Right lobe of liver (tissue), 4 donors: ENCODE measurements around the gene PTPRN2.

Source experiments
- POLR2A ChIP-seq: fragments of 450-650 bp; IDR thresholded peaks from one replicate; pipeline ENCODE4 v1.6.1; 2017; ENCODE audit warnings: antibody characterized with exemption, mild to moderate bottlenecking
- TF ChIP-seq, protein P1 (sequence below), 4 donors: fragments of 200-600 bp in 3 of 4; fragments of 450-650 bp in 1 of 4; IDR thresholded peaks; one replicate each; pipeline versions ENCODE4 v1.5.1 to v1.8.0; 2016 to 2022; ENCODE audit warnings: antibody characterized with exemption in 4 of 4, mild to moderate bottlenecking in 2 of 4
- donor health status: DM: no; HTN: no; CAD: no.
- donor health status: DM: no; HTN: no; CAD: no.
- donor health status: DM: no; HTN: yes; CAD: no.

DNA sequence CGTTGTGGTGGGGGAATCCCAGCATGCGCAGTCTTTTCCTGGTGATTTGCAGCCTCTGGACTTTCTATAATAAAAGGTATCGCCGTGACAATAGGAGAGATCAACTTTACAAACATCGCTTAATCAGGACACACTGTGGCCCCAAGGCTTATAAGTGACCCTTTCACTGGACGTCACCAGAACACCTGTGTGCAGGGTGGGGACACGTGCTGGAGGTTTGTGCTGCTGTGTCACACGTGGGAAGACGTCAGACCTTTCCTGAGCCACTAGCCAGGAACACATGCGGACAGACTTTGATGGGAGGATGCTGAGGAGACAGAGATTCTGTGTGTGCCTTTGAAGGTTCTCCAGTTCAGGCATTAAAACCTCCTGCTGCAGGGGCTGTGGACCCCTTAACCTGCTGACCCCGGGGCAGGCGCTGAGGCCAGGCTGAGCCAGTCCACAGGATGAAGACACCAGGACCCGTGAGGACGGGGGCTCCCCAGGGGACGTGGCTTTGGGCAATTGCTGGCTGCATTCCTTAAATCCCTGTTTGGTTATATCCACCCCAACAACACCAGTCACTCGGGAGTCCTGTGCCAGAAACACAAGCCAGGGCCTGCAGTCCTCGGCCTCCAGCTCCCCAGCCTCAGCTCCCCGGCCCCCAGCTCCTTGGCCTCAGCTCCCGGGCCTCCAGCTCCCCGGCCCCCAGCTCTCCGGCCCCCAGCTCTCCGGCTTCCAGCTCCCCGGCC is 183.4 kb downstream of the PTPRN2 start:
- TF ChIP-seq, protein P1, sequence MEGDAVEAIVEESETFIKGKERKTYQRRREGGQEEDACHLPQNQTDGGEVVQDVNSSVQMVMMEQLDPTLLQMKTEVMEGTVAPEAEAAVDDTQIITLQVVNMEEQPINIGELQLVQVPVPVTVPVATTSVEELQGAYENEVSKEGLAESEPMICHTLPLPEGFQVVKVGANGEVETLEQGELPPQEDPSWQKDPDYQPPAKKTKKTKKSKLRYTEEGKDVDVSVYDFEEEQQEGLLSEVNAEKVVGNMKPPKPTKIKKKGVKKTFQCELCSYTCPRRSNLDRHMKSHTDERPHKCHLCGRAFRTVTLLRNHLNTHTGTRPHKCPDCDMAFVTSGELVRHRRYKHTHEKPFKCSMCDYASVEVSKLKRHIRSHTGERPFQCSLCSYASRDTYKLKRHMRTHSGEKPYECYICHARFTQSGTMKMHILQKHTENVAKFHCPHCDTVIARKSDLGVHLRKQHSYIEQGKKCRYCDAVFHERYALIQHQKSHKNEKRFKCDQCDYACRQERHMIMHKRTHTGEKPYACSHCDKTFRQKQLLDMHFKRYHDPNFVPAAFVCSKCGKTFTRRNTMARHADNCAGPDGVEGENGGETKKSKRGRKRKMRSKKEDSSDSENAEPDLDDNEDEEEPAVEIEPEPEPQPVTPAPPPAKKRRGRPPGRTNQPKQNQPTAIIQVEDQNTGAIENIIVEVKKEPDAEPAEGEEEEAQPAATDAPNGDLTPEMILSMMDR (IDR thresholded peaks at IDR 0.05) = no peak
- TF ChIP-seq POLR2A = no peak
